Activated CD8-positive, alpha-beta memory T cell treated with anti-CD3 and anti-CD28 coated beads for 4 hours (primary cell): ENCODE data around the gene GSK3B.
"Not testable (repeated sequence)": the region's sequence is repeated elsewhere in the genome, so short reads cannot be mapped to it uniquely, and the experiment has no call there.

Source experiments
- DNase-seq, 2 donors: peaks; one replicate each; pipeline ENCODE4 v3.0.0-alpha.2; 2020; ENCODE audit warnings: low read depth in 2 of 2

The GSK3B gene

GRCh38 chr3:120013481-120013880 is 80.8 kb downstream of the GSK3B start:
- no peak for DNase-seq

- not testable (repeated sequence) for DNase-seq
Measured at GRCh38 chr3:120005741-120006140, 88.5 kb downstream of the GSK3B start.

GRCh38 chr3:120004008-120004498 is 90.2 kb downstream of the GSK3B start:
- peak; percentile 3 to 16 for DNase-seq

- no peak for DNase-seq
Measured at GRCh38 chr3:119998166-119998565, 96.1 kb downstream of the GSK3B start.

GRCh38 chr3:119990888-119991287 is 103.4 kb downstream of the GSK3B start:
- DNase-seq = no peak

- no peak for DNase-seq
Measured at GRCh38 chr3:119989981-119990655, 104.1 kb downstream of the GSK3B start.

- not testable (repeated sequence) for DNase-seq
Measured at GRCh38 chr3:119986812-119987211, 107.4 kb downstream of the GSK3B start.

- no peak for DNase-seq
Measured at GRCh38 chr3:119981386-119981785, 112.9 kb downstream of the GSK3B start.

- DNase-seq = no peak
Measured at GRCh38 chr3:119978554-119979208, 115.6 kb downstream of the GSK3B start.

GRCh38 chr3:119977353-119977752 is 116.9 kb downstream of the GSK3B start:
- no peak for DNase-seq

- no peak for DNase-seq
Measured at GRCh38 chr3:119976214-119976613, 118.0 kb downstream of the GSK3B start.

GRCh38 chr3:119974656-119975055 is 119.6 kb downstream of the GSK3B start:
- DNase-seq = no peak

GRCh38 chr3:119973018-119973646 is 121.1 kb downstream of the GSK3B start:
- DNase-seq = no peak

GRCh38 chr3:119969759-119970158 is 124.5 kb downstream of the GSK3B start:
- DNase-seq = no peak

GRCh38 chr3:119967353-119968006 is 126.8 kb downstream of the GSK3B start:
- DNase-seq = no peak

GRCh38 chr3:119965692-119966091 is 128.6 kb downstream of the GSK3B start:
- no peak for DNase-seq

GRCh38 chr3:119964294-119964693 is 130.0 kb downstream of the GSK3B start:
- DNase-seq = no peak

- no peak for DNase-seq
Measured at GRCh38 chr3:119955972-119956371, 138.3 kb downstream of the GSK3B start.

GRCh38 chr3:119950666-119951325 is 143.5 kb downstream of the GSK3B start:
- no peak for DNase-seq

GRCh38 chr3:119945291-119945690 is 149.0 kb downstream of the GSK3B start:
- DNase-seq = no peak

- no peak for DNase-seq
Measured at GRCh38 chr3:119944091-119944490, 150.2 kb downstream of the GSK3B start.

GRCh38 chr3:119939077-119939476 is 155.2 kb downstream of the GSK3B start:
- no peak for DNase-seq
